ENCODE results near the gene CLIC5. TPM values are rescaled to one million over a fixed set of nuclear protein-coding genes. Genes with fewer than 3 reads are reported as not detected.

The CLIC5 gene
- total and polyA plus RNA-seq, 2 donors (not counting 1 experiment from before 2014, with no cell fraction given): 0.96 to 0.97 TPM

DNA sequence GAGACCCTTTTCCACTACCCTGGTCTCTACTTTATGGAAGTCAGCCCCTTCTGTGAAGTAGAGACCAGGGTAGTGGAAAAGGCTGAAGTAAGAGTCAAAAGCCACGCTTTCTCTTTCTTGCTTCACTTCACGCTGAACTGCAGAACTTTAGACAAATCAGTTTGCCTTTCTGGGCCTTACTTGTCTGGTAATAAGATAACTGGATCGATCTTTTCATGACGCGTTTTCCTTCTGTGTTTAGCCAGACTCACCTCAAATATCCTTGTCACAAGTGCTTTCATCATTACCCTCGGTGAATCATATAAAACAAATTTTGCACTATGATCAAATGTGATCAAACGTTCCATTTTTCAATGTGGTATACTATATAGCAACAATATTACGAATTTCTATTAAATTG is 170.7 kb downstream of the CLIC5 start:
- ChIA-PET POLR2A (no interaction called here), CTCF (no interaction called here)
- Histone ChIP-seq H3K27me3 (replicated peaks in 1 of 4; ENCODE audit: control extremely low read depth in 1 of 4, control insufficient read depth in 3 of 4, insufficient read depth in 4 of 4, low read length in 3 of 4) (no peaks in the 10 kb centered on the region), H3K4me2 (replicated peaks; ENCODE audit: low read depth, low read length, poor library complexity, severe bottlenecking) (no peak overlapping the region), H3K79me2 (ENCODE audit: control insufficient read depth, insufficient read depth, low read length) (no peaks in the 10 kb centered on the region), H3K4me3 (ENCODE audit: control extremely low read depth in 1 of 5, extremely low read depth in 1 of 5, insufficient read depth in 1 of 5, low read depth in 2 of 5, low read length in 4 of 5) (no peak overlapping the region), H3K27ac (ENCODE audit: low read length in 2 of 2) (no peak overlapping the region), H3K9me3 (ENCODE audit: control extremely low read depth in 1 of 3, control insufficient read depth in 2 of 3, insufficient read depth in 1 of 3, low read length in 2 of 3) (no peaks in the 10 kb centered on the region), H3K4me1 (ENCODE audit: control insufficient read depth in 2 of 2, insufficient read depth in 2 of 2, low read length in 2 of 2) (no peaks in the 10 kb centered on the region), H2AFZ (ENCODE audit: insufficient read depth, low read depth, low read length, poor library complexity, severe bottlenecking) (no peak overlapping the region), H4K20me1 (ENCODE audit: control insufficient read depth, insufficient read depth, low read length, poor library complexity, severe bottlenecking) (no peaks in the 10 kb centered on the region), H3K9ac (ENCODE audit: low read length) (no peak overlapping the region), H3K36me3 (replicated peaks in 1 of 2; ENCODE audit: control extremely low read depth in 1 of 2, control insufficient read depth in 1 of 2, extremely low read depth in 1 of 2, insufficient read depth in 2 of 2, low read length in 1 of 2) (no peaks in the 10 kb centered on the region)
- ATAC-seq (ENCODE audit: low read depth): no peak
- H3K27me3 Mint-ChIP-seq: no peaks in the 10 kb centered on the region
- intact Hi-C loops (cut with micrococcal nuclease): no loop called here
- TF ChIP-seq EZH2 (IDR thresholded peaks at IDR 0.05; ENCODE audit: borderline replicate concordance, insufficient read depth, low read depth, low read length, poor library complexity, severe bottlenecking) (no peak), CTCF (IDR thresholded peaks at IDR 0.05) (no peak)
- no peak for DNase-seq
- 100% methylated on average over 2 of the region's 8 CpGs for WGBS (ENCODE audit: insufficient coverage)
- no peak overlapping the region for H3K27ac Mint-ChIP-seq
- no peak overlapping the region for H3K4me3 Mint-ChIP-seq
- no peaks in the 10 kb centered on the region for H3K9me3 Mint-ChIP-seq (ENCODE audit: insufficient read depth)
- H3K4me1 Mint-ChIP-seq: no peaks in the 10 kb centered on the region

- no peak for DNase-seq
Measured at GRCh38 chr6:45843848-45844521, 171.7 kb downstream of the CLIC5 start.

More at GRCh38 chr6:45843848-45844521, 171.7 kb downstream of the CLIC5 start:
- Histone ChIP-seq H3K4me1 (ENCODE audit: control insufficient read depth in 2 of 2, insufficient read depth in 2 of 2, low read length in 2 of 2) (no peaks in the 10 kb centered on the region), H3K4me2 (replicated peaks; ENCODE audit: low read depth, low read length, poor library complexity, severe bottlenecking) (no peak overlapping the region), H3K27ac (ENCODE audit: low read length in 2 of 2) (no peak overlapping the region), H4K20me1 (ENCODE audit: control insufficient read depth, insufficient read depth, low read length, poor library complexity, severe bottlenecking) (no peaks in the 10 kb centered on the region), H3K9ac (ENCODE audit: low read length) (no peak overlapping the region), H3K9me3 (ENCODE audit: control extremely low read depth in 1 of 3, control insufficient read depth in 2 of 3, insufficient read depth in 1 of 3, low read length in 2 of 3) (no peaks in the 10 kb centered on the region), H3K36me3 (replicated peaks in 1 of 2; ENCODE audit: control extremely low read depth in 1 of 2, control insufficient read depth in 1 of 2, extremely low read depth in 1 of 2, insufficient read depth in 2 of 2, low read length in 1 of 2) (no peaks in the 10 kb centered on the region), H3K4me3 (ENCODE audit: control extremely low read depth in 1 of 5, extremely low read depth in 1 of 5, insufficient read depth in 1 of 5, low read depth in 2 of 5, low read length in 4 of 5) (no peak overlapping the region), H2AFZ (ENCODE audit: insufficient read depth, low read depth, low read length, poor library complexity, severe bottlenecking) (no peak overlapping the region), H3K27me3 (replicated peaks in 1 of 4; ENCODE audit: control extremely low read depth in 1 of 4, control insufficient read depth in 3 of 4, insufficient read depth in 4 of 4, low read length in 3 of 4) (no peaks in the 10 kb centered on the region), H3K79me2 (ENCODE audit: control insufficient read depth, insufficient read depth, low read length) (no peaks in the 10 kb centered on the region)
- Mint-ChIP-seq H3K9me3 (ENCODE audit: insufficient read depth) (no peaks in the 10 kb centered on the region), H3K27me3 (no peaks in the 10 kb centered on the region), H3K4me3 (no peak overlapping the region), H3K4me1 (no peaks in the 10 kb centered on the region), H3K27ac (no peak overlapping the region)
- no peak for TF ChIP-seq CTCF (IDR thresholded peaks at IDR 0.05)
- no peak for TF ChIP-seq EZH2 (IDR thresholded peaks at IDR 0.05; ENCODE audit: borderline replicate concordance, insufficient read depth, low read depth, low read length, poor library complexity, severe bottlenecking)
- intact Hi-C loops (cut with micrococcal nuclease): no loop called here
- ChIA-PET POLR2A (no interaction called here), CTCF (interaction anchor here (0.6 kb wide), 1 partner anchor 22 kb away, joined by 3 read pairs; no protein-coding TSS in a partner anchor)
- WGBS (ENCODE audit: insufficient coverage): 77% methylated on average over 6 of the region's 8 CpGs
- ATAC-seq (ENCODE audit: low read depth): no peak

All from B cell (primary cell).